Liver (tissue), 3 donors: Measurements from ENCODE around the gene ARPC5.

ENCODE experiments used
- JUND ChIP-seq, 2 donors: IDR thresholded peaks; 2 replicates each; pipeline ENCODE4 v1.6.1; 2016; ENCODE audit warnings: antibody characterized with exemption in 2 of 2
- TF ChIP-seq, protein P1 (sequence below): fragments of 150-350 bp; IDR thresholded peaks from 2 replicates; pipeline ENCODE4 v1.5.1; 2017; ENCODE audit warnings: improper control_type of control experiment, low read depth, low read length; ENCODE audit not compliant: missing input control
- donor health status: healthy.
- donor health status: healthy.

DNA sequence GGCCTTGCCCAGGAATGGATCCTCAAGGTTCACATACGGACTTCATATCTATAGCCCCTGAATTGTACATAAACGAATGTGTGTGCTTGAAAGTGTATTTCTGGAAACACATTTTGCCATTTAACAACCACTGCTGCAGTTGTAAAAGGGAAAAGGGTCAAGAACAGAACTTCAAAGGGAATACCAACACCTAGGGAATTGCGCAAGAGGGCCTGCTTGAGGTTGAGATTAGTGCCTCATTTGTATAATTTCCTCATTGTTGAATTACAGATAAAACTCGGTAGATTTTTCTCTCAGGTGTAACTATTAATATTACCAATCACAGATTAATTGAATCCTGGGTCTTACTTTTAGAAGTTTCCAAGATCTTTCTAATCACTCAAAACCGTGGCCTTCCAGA lies 51.4 kb downstream of the ARPC5 start:
- TF ChIP-seq JUND (IDR thresholded peaks at IDR 0.05): no peak
- TF ChIP-seq, protein P1, sequence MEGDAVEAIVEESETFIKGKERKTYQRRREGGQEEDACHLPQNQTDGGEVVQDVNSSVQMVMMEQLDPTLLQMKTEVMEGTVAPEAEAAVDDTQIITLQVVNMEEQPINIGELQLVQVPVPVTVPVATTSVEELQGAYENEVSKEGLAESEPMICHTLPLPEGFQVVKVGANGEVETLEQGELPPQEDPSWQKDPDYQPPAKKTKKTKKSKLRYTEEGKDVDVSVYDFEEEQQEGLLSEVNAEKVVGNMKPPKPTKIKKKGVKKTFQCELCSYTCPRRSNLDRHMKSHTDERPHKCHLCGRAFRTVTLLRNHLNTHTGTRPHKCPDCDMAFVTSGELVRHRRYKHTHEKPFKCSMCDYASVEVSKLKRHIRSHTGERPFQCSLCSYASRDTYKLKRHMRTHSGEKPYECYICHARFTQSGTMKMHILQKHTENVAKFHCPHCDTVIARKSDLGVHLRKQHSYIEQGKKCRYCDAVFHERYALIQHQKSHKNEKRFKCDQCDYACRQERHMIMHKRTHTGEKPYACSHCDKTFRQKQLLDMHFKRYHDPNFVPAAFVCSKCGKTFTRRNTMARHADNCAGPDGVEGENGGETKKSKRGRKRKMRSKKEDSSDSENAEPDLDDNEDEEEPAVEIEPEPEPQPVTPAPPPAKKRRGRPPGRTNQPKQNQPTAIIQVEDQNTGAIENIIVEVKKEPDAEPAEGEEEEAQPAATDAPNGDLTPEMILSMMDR: no peak
